Activated T-cell treated with anti-CD3 and anti-CD28 coated beads, Interleukin-2, amount 50 U/mL, for 1 hour (primary cell): ENCODE data around the gene RELB.

Experiments
- DNase-seq: peaks from one replicate; pipeline ENCODE4 v3.0.0-alpha.2; 2020

The RELB gene

DNA sequence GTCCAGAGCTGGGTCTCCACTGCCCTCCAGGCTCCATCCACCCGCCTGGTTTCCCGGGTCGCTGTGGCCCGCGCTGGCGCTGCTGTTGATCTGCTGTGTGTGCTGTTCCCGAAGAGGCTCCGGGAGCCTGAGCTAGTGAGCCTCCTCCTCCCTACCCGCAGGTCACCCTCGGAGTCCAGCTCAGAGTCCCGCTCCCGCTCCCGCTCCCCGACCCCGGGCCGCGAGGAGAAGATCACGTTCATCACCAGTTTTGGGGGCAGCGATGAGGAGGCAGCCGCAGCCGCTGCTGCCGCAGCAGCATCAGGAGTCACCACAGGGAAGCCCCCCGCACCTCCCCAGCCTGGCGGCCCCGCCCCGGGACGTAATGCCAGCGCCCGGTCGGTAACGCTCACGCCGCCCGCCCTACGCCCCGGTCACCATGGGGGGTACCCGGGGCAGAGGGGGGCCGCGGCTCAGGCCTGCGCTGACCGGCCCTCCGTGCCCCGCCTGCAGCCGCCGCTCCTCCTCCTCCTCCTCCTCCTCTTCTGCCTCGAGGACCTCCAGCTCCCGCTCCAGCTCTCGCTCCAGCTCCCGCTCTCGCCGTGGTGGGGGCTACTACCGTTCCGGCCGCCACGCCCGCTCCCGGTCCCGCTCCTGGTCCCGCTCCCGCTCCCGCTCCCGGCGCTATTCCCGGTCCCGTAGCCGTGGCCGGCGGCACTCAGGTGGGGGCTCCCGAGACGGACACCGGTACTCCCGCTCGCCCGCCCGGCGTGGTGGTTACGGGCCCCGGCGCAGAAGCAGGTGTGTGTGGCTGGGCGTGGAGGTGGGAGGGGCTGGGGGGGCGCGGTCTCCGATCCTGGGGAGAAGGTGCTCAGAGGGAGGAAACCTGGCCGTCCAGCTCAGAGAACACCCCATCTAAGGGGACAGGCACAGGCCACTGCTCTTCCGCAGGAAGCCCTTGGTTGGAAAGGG lies 62.9 kb downstream of the RELB start:
- DNase-seq: no peak

- no peak for DNase-seq
Observed at GRCh38 chr19:45066921-45067661, 65.8 kb downstream of the RELB start.

- DNase-seq: no peak
Observed at GRCh38 chr19:45068041-45068440, 66.8 kb downstream of the RELB start.

DNA sequence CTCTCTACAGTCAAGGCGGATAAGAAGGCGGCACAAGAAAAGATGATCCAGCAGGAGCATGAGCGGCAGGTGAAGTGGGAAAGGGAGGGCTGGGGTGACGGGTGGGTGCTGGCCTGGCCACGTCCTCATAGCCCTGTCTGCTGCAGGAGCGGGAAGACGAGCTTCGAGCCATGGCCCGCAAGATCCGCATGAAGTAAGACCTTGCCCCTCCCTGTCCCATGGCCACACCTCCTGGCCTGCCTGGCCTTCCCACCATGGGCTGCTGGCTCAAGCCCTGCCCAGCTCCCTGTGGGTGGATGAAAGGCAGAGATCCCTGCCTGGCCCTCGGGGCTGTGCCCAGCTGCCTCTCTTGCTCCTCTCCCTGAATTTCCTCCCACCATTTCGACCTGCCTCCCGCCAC lies 67.8 kb downstream of the RELB start:
- DNase-seq: no peak

GRCh38 chr19:45070214-45070613 lies 69.0 kb downstream of the RELB start:
- DNase-seq: no peak

GRCh38 chr19:45070861-45071544 lies 69.7 kb downstream of the RELB start:
- DNase-seq: no peak

DNA sequence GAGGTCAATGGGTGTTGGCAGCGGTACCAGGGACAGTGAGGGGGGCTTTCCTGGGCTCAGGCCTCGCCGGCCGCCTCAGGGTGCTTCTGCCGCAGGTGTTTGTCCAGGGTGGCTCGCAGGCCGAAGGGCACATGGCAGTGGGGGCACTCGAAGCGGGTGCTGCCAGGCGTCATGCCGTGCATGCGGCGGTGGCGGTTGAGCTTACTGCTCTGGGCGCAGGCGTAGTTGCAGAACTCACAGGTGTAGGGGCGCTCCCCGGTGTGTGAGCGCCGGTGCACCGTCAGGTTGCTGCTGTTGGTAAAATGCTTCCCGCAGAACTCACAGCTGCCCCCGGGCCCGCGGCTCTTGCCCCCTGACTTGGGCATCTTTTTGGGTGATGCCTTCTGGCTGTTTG lies 70.3 kb downstream of the RELB start:
- DNase-seq: no peak

DNA sequence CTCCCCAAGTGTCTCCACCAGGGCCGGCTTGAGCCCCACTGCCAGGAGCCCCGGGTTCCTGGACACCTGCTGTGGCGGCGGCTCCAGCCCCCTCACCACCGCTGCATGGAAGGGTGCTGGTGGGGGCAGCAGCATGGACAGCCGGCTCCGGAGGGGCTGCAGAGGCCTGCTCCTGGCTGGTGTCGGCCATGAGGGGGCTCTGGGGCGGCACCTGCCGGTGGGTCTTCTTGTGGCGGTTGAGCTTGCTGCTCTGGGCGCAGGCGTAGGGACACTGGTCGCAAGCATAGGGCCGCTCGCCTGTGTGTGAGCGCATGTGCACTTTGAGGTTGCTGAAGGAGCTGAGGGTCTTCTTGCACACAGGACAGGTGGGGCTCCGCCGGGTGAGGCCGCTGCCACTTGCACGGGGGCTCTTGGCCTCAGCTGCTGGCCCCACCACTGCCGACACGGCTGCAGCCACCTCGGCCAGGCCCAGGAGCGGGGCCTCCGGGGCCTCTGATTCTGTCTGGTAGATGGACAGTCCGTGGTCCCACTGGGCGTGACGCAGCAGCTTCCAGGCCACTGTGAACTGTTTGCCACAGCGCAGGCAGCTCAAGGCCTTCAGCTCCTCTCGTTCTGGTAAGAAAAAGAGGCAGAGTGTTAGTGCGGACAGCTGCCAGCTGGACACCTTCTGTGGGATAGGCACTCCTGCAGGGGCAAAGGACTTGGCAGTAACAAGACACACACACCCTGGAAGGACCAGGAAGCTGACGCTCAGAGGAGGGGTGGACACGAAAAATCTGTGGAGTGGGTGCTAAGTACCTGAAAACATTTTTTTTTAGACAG lies 70.9 kb downstream of the RELB start:
- no peak for DNase-seq

DNA sequence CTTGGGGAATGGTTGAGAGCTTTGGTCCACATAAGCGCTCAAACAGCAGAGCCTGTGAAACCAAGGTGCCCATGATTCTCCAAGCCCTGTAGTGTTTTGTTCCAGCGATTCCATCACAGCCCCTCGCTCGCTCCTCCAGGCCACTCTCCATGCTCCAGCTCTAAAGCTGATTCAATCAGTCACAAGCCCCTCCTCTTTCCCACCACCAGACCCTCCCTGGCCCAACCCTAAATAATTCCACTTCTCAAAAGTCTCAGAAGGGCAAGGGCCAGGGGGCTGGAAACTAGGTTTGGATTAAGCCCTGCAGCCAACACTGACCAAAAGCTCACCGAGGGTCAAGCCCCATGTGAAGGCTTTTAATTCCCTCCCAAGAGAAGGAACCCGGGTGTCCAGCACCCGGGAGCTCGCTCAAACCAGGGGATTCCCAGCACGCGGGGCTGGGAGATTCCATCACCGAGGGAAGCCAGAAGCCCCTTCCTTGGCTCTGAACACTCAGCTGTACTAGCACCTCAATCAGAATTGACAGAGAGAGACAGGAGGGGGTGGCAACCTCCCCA lies 73.6 kb downstream of the RELB start:
- DNase-seq: no peak

DNA sequence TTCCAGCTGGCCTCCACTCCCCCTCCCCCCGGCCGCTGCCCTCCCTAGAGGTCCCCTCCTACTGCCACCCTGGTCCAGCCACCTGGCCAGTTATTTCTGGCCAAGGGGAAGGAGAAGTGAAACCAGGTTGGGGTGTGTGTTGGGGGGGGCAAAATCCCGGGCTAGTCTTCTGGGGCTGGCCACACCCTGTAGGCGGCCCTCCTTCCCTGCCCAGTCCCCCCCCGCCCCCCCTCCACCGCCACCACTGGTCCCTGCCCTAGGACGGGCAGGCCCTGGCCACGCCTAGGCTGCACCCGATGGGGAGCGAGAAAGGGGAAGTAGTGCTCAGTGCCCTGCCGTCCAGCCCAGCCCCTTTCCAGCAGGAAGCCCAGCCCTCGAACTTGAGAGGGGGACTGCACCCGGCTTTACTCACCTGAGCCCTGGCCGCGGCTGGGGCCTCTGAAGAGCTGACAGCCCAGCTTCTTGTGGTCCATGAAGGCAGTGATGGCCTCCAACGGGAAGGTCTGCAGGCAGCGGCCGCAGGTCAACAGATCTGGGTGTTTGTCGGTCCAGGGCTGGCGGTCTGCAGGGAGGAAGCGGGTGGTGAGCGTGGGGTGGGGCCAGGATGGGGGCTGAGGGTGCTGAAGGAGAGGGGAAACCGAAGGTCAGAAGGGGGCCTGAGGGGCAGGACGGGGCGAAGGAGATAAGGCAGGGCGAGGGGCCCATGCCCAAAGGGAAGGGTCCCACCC lies 74.2 kb downstream of the RELB start:
- DNase-seq: peak; percentile 28

DNA sequence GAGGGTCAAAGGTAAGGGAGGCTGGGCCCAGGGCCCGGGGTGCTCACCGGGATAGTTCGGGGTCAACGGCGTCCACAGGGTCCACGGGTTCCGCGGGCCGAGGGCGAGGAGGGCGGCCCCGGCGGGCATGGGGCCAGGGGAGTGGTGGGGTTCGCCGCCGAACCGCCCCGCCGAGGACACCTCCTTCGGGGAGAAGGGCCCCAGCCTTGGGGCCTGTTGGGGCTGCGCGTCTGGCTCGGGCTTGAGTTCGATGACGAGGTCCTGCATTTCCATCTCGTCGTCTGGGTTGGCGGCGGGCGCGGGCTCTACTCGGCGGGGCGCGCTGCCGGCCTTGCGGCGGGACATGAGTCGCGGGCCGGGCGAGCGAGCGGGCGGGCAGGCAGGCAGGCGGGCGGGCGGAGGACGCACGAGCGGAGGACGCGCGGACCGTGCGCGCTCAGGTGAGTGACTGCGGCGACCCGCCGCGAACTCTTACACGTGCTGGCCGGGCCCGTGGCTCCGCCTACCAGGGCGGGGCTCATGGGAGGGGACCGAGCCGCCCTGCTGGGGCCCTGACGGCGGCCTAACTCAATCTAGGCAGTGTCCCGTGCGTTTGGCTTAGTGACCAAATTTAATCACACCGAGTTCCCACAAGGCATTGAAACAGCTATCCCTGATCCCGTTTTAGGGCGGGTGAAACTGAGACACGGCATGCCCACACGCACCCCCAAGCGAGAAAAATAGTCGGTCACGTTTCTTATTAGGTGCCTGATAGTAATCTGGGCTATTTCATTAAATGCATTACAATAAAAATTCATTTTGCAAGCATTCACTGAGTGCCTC lies 75.0 kb downstream of the RELB start, which contains the start of gene ZNF296:
Gene ZNF296 (minus strand): TSS at position 450 of the 822 bp plus-strand sequence. CDS start 105 bp downstream, at position 345.
- peak; percentile 82 for DNase-seq

DNA sequence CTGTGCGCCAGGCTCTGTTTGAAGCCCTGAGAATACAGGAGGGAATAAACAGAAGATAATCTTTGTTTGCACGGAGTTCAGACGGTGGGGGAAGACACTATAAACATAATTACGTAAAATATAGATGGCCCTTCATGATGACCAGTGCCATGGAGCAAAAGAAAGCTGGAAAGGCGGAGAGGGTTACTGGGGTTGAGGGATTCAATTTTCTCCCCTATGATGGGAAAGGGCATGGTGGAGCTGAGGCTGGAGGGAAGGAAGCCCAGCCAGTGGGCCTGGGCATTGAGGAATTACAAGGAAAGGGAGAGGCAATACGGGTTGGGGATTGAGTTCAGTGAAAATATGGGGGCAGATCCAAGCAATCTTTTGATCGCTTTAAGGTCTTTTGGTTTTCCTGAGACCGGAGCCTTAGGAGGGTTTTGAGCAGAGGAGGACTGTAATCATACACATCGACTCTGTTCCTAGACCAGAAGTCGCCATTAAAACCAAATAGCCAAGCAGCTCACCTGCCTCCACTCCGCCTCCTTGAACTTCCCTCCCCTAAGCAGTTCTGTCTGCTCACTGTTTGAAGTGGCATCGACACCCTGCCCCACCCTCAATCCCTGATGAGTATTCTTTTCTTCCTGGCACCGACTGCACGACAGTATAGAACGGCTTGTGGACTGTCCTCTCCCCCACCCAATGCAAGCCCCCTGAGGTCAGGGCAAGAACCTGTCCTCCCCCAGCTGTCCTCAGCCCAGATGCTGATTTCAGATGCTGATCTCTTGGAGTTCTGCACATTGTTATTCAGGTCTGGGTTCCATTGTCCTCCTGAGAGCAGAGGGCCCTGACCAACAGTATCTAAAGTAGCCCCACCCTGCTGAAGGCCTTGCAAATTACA lies 75.8 kb downstream of the RELB start:
- no peak for DNase-seq

DNA sequence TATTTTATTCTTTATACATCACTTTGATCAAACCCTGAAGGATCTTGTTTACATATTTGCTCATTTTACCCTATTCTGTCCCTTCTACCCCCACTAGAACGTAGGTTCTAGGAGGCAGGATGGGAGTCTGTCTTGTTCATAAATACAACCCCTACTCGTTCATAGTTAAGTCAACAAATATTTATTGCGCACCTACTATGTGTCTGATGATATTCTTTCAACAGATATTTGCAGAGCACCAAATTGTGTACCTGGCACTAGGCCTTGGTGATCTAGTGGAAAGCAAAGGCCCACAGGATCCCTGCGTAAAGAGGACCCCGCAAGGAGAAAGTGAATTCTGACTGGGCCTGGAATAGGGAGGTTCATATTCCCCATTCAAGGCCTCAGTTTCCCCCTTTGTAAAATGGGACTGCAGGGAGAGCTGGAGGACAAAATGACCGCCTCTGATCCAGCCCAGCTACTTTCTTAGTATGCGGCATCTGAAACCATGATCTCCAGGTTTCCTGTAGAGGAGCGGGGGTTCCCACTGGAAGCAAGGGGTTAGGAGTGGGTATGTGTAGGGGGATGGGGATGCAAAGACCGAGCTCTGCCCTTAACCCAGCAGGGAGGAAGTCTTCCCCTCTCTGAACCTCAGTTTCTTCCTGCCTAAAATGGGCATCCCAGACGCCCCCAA lies 77.3 kb downstream of the RELB start:
- DNase-seq: no peak

DNA sequence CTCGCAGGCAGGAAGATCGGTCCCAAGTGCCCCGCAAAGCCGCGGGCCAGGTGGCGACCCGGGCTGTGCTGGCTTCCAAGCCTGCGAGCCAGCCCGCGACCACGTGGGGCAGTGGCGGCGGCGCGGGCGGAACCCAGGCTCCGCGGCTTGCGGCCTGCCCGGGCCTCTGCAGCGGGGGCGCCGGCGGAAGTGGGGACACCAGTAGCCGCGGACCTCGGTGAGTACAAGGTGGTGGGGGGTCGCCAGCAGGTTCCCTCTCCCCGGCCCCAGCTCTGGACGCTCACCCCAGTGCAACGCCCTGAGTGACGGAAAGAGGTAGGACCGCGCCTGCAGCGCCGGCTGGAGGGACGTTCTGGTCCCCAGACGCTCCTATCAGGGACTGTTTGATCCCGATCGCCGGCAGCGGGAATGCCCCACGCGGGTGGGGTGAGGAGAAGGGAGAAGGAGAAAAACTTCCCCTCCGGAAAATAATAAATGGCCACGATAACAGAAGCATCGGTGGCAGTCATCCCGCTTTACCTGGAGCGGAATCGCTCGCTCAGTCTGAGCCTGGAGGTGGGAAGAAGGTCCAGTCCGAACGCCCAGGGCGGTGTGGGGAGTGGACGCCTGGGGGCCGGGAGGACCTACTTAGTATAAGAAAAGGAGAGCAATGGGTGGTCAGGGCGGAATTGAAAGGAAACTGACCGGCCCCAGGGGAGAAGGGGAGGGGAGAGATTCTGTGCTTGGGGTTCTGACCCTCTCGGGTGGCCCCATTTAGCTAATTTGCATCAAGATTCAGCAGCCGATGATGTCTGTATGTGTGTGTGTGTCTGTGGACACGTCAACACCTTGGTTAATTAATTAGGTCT lies 78.0 kb downstream of the RELB start, which contains the start of gene GEMIN7:
Gene GEMIN7 (plus strand): TSS at position 198 of the 848 bp plus-strand sequence. CDS start 10,855 bp downstream, outside the sequence.
- peak; percentile 86 for DNase-seq

- DNase-seq: no peak
Observed at GRCh38 chr19:45079911-45080370, 78.7 kb downstream of the RELB start.

GRCh38 chr19:45082170-45082569 lies 80.9 kb downstream of the RELB start:
- no peak for DNase-seq

GRCh38 chr19:45086480-45086879 lies 85.2 kb downstream of the RELB start:
- no peak for DNase-seq
